Stimulated activated CD4-positive, alpha-beta T cell treated with anti-CD3 and anti-CD28 coated beads, Interleukin-2, amount 100 ng/mL, for 48 hours (primary cell): ENCODE results near the gene GMCL1.
"Not testable (repeated sequence)": the region's sequence is repeated elsewhere in the genome, so short reads cannot be mapped to it uniquely, and the experiment has no call there.

ENCODE experiments used
- DNase-seq, 2 donors: peaks; one replicate each; pipeline ENCODE4 v3.0.0-alpha.2; 2020

The GMCL1 gene, protein sequence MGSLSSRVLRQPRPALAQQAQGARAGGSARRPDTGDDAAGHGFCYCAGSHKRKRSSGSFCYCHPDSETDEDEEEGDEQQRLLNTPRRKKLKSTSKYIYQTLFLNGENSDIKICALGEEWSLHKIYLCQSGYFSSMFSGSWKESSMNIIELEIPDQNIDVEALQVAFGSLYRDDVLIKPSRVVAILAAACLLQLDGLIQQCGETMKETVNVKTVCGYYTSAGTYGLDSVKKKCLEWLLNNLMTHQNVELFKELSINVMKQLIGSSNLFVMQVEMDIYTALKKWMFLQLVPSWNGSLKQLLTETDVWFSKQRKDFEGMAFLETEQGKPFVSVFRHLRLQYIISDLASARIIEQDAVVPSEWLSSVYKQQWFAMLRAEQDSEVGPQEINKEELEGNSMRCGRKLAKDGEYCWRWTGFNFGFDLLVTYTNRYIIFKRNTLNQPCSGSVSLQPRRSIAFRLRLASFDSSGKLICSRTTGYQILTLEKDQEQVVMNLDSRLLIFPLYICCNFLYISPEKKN

DNA sequence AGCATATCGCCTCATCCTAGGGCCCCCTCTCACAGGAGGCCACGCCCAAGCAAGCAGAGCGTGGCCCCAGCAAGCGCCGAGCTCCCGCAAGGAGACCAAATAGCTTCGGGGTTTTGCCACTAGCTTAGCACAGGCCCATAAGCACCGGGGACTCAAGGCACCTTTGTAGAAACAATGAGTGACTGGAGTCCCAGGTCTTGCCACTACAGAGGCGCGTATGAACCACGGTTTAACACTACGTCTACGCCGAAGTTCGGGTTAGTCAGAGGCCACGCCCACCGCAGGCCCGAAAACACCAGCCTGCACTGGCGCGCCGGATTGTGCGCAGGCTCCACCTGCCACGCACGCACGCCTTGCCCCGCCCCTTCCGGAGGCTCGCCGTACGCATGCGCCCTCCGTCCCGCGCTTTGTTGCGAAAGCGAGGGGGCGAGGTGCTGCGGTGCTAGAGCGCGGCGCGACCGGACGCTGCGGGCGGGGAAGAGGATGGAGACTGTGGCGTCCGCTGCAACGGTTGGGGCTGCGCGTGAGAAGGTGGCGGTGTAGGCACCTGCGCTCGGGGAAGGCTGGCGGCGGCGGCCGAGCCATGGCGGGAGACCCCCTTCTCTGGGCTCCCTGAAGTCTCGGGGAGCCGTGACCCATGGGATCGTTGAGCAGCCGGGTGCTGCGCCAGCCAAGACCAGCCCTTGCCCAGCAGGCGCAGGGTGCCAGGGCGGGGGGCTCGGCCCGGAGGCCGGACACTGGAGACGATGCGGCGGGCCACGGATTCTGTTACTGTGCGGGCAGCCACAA is at the start of gene GMCL1:
TSS of gene GMCL1 (plus strand) at position 405 of the 789 bp plus-strand sequence. CDS start at position 638, 233 bp downstream.
- DNase-seq: peak; percentile 99

DNA sequence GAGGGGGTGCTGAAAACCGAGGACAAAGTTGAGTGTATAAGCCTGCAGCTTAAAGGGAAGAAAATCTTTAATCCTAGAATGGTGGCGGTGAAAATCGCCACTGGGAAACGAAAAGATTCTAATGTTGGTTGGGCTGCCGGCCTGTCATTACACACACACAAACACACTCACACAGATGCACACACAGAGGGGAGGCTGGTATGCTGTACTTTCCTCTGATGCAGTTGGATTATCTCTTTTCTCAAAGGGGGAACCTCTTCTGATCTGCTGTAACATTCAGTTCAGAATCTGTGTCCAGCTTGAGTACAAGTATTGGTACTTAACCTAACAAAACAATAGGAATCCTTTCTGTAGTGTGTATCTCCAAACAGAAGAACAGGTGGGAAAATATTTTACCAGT is 48.5 kb upstream of the GMCL1 start:
- DNase-seq: no peak

DNA sequence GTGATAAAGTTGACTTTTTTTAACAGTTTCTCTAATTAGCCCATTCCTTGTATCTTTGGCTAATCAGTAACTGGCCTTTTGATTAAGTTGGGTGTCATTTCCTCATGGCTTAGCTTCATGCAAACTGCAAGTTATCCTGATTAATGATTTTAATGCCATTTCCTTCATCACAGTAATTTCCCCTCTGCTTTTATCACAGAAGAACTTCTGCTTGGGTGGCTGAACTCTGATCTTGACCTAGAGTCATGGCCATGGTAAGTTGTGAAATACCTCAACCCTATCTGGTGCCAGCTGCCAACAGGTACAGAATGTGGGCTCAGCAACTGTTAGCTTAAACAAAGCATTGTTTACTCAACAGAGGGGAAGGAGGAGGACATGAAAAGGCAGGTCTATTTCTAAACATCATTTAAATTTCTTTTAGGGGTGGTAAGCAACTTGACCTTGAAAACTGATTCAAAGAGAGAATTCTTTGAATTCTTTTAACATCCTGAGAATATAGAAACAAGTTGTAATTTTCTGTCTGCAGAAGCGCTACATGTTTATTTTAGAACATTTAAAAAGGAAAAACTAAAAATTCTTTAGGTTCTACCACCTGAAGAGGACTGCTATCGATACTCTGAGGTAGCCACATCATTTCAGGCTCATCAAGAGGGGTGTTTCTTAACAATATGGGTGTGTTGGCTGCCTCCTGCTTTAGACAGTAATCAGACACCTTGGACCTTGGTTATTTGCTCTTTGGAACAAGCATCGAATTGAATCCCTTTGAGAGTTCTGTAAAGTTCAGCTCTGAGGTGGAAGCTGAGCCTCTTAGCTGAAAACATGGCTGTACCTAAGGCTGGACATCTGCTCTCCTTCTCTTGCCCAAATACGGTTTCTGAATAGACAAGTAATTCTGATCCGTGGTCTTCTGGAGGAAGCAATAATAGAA is 47.9 kb upstream of the GMCL1 start:
- no peak for DNase-seq

DNA sequence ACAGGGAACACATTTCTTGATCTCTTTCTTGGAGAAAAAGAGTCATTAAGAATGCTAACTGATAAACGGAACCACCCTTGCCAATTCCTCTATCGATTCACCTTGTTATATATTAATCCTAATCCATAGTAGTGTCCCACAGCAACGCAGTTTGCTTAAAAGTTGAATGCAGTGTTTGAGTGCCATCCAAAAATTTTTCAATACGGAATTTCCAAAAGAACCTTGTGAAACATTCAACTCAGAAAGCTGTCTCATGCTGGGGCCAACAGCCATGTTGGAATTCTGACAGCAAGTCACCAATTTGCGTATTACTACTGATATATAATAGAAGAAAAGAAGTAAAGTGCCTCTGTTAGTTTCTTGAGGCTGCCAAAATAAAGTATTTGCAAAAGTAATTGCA is 45.2 kb upstream of the GMCL1 start:
- no peak for DNase-seq

DNA sequence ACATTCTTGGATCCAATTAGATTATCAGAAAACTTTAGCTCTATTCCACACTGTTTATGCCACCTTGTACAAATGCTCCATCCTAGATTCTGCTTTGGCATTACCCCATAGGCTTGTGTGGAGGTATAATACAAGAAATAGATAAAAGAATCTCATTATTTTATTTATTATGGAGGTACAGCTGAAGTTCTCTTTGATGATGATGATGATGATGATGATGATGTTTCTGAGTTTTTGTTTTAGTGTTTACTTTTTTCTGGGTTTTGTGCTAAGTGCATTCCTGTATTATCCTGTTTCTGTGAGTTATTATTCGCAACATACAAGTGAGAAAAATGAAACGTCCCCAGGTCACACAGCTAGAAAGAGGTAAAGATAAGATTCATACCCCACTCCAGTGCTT is 44.1 kb upstream of the GMCL1 start:
- no peak for DNase-seq

DNA sequence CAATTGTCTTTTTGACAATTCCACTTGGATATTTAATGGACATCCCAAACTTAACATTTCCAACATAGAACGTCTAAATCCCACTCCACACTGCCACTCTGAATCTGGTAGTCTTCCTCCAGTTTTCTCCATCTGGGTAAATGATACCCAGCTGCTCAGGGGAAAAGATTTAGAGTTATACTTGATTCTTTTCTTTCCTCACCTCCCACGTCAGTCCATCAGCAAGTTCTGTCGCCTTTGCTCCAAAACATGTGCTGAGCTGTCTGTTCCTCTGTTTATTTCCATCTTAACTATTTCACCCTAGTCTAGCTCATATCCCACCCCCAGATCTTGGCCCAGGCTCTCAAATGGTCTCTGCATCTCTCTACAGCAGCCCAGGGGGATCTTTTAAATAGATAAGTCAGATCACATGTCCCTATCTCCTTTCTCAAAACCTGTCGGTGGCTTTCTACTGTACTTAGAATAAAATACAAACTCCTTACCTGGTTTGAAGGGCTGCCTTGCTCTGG is 43.4 kb upstream of the GMCL1 start:
- no peak for DNase-seq

DNA sequence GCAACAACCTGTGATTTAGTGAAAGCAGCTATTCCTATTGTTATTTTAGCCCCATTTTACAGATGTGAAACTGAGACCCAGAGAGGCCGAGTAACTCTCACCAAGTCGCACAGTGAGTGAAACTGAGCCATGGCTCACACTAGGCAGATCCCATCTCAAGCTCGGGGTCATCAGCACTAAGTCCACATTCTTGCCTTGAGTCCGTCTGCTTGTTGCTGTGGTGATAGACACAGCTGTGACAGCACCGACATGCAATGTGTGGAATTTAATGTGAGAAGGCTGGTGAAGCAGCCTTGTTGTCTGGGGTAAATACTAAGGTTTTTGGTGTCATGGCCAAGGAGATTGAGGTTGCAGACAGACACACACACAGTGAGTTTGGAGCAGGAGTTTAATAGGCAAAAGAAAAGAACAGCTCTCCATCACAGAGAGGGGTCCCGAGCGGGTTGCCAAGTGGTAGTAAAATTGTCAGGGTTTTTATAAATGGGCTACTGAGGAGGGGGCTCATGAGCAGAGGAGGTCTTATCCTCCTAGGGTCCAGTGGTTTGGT is 40.2 kb upstream of the GMCL1 start:
- DNase-seq: no peak

DNA sequence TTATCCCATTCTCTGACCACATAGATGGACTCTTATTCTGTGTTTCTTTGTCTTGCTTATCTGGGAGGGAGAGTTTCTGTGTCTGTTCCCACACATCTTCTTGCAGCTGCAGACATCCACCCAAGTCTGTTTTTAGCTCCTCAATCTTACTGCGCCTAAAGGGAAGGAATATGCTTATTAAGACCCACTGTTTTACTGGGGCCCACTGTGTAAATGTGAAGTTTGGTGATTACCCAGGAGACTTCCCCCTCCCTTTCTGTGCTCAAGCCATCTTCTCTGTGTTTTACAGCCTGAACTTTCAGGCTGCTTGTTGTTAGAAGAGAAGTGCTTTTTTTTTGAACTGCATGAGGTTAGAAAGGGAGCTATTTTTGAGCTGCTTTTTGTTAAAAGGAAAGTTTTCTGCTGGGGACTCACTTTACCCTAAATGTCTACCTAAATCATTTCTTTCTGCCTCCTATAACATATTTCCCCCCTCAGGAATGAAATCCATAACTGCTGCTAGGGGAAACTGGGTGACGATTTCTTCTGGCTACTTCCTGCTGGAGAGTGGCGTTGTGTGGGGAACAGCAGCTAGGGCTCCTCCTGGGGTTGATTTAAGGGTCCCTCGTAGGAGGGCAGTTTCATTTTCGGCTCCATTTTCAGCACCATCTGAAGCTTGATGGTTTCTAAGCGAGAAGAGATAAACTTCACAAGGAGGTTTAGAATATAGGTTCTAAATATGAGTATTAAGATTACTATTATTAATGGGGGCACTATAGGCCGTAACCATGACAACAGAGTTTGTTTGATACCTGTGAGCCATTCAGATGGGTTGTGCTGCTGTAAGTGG is 39.5 kb upstream of the GMCL1 start:
- DNase-seq: no peak

DNA sequence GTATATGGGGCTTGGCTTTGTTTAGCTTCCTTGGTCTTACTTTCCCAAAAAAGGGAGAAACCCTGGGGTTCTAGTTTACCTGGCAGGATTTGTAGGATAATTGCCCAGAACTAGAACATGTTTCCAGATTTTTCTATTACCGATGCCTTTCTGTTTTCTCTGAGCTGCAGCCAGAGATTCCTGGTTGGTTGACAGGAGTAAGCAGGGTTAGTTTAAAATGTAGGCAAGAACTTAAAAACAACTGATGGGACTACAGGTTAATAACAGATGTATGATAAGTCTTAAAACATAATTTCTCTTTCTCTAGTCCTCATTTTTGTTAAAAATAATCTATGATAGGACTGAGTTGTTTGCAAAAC is 38.9 kb upstream of the GMCL1 start:
- DNase-seq: no peak

DNA sequence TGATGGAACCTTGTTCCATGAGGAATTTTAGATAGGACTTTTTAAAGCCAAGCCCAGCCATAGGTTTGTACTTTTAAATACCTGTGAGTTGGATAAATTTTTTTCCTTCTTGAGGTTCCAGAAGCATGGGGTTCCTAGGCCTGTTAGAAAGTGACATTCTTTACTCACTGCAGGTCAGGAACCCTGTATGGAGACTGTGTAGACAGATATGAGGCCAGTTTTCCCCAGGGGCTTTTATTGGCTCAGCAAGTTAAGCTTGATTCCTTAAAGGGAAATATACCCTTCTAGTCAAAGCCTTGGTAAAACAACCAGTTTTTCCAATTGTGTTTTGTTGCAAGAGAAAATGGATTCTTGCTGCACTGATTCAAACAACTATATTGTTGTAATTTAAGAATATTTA is 38.4 kb upstream of the GMCL1 start:
- no peak for DNase-seq

DNA sequence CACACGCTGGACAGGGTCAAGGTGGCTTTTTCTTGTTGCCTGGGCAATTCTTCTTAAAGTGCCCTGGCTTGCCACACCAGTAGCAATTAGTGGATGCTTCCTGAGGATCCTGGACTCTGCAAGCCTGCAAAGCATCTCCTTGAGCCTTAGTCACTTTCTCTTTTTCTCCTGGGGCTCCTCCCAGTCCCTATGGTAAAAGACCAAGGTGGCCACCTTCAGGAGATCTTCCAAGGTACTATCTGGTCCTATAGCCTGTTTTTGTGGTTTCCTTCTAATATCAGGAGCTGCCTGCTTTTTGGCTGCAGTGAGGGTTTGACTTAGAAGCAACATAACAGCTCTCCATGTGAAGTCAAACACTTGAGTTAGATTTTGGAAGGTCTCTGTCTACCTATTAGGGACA is 33.3 kb upstream of the GMCL1 start:
- no peak for DNase-seq

DNA sequence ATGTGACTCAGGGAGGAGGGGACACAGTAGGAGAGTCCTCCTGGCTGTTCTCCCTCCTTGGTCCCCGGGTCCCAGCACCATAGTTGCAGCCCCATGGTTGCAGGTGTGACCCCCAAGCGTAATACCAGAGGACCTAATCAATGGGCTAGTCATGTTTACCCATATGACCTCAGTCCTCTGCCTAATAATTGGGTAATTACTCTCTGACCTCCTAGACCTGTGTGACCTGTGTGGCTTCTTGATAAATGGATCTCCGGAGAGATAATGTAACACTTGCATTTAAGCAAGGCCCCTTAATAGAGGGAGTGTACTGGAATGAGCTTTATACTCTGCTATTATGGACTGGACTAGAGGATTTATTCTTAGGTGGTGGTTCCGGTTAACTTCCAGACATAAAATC is 32.2 kb upstream of the GMCL1 start:
- no peak for DNase-seq

DNA sequence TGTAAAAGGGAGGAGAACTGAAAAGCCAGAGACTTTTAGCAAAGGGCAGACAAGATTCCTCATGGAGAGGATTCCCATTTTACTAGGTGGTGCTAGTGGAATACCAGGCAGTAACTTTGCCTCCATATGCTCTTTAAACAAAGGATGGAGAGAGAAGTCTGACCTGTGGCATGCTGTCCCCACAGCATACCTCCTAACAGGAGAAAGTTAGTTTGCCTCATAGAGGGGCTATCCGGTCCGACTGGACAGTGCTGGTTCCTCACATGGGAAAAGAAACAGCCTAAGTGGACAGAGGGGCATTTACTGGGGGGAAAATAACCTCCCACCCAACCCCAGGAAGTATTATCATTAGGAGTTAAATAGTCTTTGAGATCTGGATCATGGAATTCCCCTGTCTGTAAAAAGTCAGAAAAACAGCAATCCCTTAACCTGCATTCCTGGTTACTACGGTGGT is 31.6 kb upstream of the GMCL1 start:
- no peak for DNase-seq

DNA sequence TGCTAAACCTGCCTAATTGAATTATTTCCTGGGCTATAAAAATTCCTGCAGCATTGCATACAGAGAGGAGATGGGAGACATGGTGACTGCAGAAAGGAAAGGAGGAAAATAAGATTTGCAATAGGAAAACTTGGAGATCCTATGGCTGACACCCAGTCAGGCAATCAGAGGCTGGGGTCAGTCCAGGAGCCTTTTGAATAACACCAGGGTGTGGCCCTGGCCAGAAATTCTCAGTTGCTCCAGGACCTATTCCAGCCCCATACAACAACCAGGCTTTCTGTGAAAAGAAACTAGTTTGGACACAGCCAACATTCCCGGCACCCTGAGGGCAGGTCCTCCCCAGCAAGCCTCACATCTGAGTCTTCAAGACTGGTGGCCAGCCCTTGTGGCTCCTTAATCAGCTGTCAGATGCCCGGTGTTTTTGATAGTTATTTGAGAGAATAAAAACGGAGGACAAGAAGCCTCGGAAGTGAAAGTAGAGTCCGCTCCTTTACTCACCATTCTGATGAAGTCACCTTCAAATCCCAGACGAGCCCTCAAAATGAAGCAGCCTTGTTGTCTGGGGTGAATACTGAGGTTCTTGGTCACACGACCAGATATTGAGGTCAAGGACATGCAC is 31.1 kb upstream of the GMCL1 start:
- DNase-seq: no peak

DNA sequence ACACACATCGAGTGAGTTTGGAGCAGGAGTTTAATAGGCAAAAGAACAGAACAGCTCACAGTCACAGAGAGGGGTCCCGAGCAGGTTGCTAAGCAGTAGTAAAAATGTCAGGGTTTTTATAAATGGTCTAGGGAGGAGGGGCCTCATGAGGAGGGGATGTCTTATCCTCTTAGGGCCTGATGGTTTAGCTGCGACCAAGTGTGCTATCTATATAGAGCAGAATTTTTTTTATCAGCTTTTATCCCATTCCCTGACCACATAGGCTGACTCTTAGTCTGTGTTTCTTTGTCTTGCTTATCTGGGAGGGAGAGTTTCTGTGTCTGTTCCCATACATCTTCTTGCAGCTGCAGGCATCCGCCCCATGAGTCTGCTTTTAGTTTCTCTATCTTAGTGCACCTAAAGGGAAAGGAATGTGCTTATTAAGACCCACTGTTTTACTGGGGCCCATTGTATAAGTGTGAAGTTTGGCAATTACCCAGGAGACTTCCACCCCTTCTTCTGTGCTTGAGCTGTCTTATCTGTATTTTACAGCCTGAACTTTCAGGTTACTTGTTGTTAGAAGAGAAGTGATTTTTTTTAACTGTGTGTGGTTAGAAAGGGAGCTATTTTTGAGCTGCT is 30.4 kb upstream of the GMCL1 start:
- DNase-seq: no peak

DNA sequence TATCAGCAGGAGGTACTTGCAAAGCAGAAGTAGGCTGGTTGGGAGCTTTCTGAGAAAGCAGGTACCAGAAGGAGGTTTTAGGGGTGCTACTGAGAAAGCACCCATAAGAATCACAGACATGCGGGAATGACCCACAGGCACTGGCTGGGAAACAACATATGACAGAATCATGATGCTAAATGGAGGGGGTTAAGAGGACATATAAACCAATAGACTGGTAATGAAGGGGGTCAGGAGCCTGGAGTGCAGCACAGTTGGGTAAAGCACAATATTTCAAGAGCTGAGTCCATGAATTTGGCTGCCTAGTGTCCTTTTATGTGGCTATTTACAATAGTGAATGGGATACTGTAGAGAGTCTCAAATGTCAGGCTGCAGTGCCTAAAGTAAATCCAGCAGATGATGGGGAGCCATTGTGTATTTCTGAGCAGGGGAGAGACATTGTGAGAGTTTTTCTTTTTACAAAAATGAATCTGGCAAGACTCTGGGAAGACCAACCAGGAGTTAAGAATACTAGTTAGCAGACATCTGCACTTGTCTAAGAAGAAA is 27.6 kb upstream of the GMCL1 start:
- DNase-seq: no peak

DNA sequence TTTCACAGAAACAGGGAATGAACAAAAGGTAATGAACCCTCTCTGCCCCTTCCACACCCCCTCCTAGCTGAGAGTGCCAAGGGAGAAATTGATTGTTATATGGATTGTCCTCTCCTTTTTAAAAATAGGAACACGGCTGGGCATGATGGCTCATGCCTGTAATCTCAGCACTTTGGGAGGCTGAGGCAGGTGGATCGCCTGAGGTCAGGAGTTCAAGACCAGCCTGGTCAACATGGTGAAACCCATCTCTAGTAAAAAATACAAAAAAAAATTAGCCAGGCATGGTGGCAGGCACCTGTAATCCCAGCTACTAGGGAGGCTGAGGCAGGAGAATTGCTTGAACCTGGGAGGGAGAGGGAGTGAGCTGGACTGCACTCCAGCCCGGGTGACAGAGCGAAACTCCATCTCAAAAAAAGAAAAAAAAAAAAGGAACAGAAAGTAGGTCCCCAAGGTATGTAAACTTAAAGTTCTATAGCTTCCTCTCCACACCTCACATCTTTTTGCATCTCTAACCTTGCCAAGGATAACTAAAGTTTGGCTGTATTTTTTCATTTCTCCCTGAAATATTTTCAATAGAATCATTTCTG is 26.6 kb upstream of the GMCL1 start:
- DNase-seq: not testable (repeated sequence)

DNA sequence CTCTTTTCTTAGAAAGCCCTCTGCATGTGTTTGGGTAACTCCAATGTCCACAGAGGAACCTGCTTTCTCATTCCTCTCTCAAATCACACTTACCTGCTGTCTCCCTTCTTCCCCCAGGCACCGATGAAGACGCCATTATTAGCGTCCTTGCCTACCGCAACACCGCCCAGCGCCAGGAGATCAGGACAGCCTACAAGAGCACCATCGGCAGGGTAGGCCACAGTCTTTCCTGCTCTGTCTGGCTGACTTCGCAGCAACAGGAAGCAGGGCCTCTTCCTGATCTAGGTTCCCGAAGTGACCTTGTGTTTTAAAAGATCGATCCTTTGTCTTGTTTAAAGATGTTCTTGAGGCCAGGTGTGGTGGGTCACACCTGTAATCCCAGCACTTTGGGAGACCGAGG is 25.0 kb upstream of the GMCL1 start:
- DNase-seq: no peak

DNA sequence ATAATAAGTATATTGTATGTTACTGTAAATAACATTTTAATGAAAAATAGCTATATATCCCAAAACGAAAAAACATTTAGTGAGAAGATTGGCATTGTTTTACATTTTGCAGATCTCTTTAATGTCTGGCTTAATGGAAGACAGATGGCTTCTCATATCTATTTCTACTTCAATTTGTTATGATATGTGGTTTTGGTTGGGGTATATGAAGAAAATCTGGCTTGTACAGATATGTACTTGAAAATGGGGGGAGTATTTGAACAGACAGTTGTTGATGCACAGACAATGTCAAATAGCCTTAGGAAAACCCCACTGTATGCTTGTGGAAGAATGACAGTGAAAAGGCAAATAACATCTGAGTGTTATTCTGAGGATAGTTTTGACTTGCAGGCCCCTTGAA is 23.6 kb upstream of the GMCL1 start:
- no peak for DNase-seq
